Stomach (tissue), 9 donors: Measurements from ENCODE around the gene MAP7D2. TPM values are rescaled to one million over a fixed set of nuclear protein-coding genes. Genes with fewer than 3 reads are reported as not detected.
A peak's percentile ranks its signal among the peaks of the same experiment; 100 is the strongest.

ENCODE experiments used
- DNase-seq, 2 donors: peaks; one replicate each; pipeline versions ENCODE4 v3.0.0 to v3.0.0-alpha.2; 2013 to 2019
- H3K27ac ChIP-seq, 5 donors: fragments of 200-600 bp in 4 of 5; sonication (generic) in 4 of 5; one replicate each; pipeline ENCODE4 v1.5.1; 2013 to 2019; ENCODE audit warnings: mild to moderate bottlenecking in 1 of 5, moderate library complexity in 1 of 5
- H3K27me3 ChIP-seq, 3 donors: fragments of 200-600 bp; sonication (generic); one replicate each; pipeline ENCODE4 v1.5.1; 2017 to 2019; ENCODE audit warnings: mixed run types in 1 of 3
- H3K36me3 ChIP-seq, 4 donors: fragments of 200-600 bp; sonication (generic); 1 replicate in 3 of 4; 2 replicates in 1 of 4; pipeline ENCODE4 v1.5.1; 2016 to 2019
- H3K4me1 ChIP-seq, 4 donors: fragments of 200-600 bp; sonication (generic); one replicate each; pipeline ENCODE4 v1.5.1; 2016 to 2019
- H3K4me3 ChIP-seq, 4 donors: fragments of 200-600 bp; sonication (generic) in 3 of 4; one replicate each; pipeline ENCODE4 v1.5.1; 2016 to 2019; ENCODE audit warnings: mild to moderate bottlenecking in 1 of 4
- H3K9me3 ChIP-seq, 4 donors: fragments of 200-600 bp; sonication (generic); one replicate each; pipeline ENCODE4 v1.5.1; 2016 to 2019
- EP300 ChIP-seq: sonication (generic); formaldehyde crosslinking; IDR thresholded peaks from one replicate; pipeline ENCODE4 v1.6.1; 2017; ENCODE audit warnings: antibody characterized with exemption
- POLR2A ChIP-seq, 4 donors: fragments of 450-650 bp; IDR thresholded peaks; one replicate each; pipeline ENCODE4 v1.6.1; 2016; ENCODE audit warnings: antibody characterized with exemption in 4 of 4, control low read depth in 2 of 4, mild to moderate bottlenecking in 1 of 4, moderate library complexity in 1 of 4
- POLR2AphosphoS5 ChIP-seq, 3 donors: sonication (generic); formaldehyde crosslinking; IDR thresholded peaks; one replicate each; pipeline ENCODE4 v1.6.1; 2016; ENCODE audit warnings: antibody characterized with exemption in 3 of 3
- WGBS, 5 donors: extraction: QIAGEN DNeasy Blood & Tissue Kit in 3 of 5; methylation state at CpG; one replicate each; pipeline versions ENCODE4 v1.1.5 to v1.1.7; 2013 to 2018; 5-methylcytosine and 5-hydroxymethylcytosine counted together
- intact Hi-C: fragments of 100-400 bp; cut with DNase I; formaldehyde crosslinking; loops from one replicate; pipeline ENCODE4 v1.15.1; 2023; ENCODE audit warnings: low total_unique reads
- polyA plus RNA-seq, 3 donors: library from polyadenylated mRNA; stranded (reverse); fragments of 200-250 nt; gene quantifications; one replicate each; pipeline ENCODE4 v1.2.3, GENCODE V29; 2013
- total RNA-seq, 5 donors: library from RNA; depleted of rRNA; stranded (reverse); fragments of >200 nt; gene quantifications; one replicate each; pipeline versions ENCODE4 v1.1.0 to v1.2.3, GENCODE V29; 2014 to 2016
- TF ChIP-seq, protein P1 (sequence below), 7 experiments: fragments of 450-650 bp in 4 of 7; fragments of 200-600 bp in 3 of 7; sonication (generic) in 3 of 7; IDR thresholded peaks; one replicate each; pipeline ENCODE4 v1.5.1; 2016 to 2019; ENCODE audit warnings: antibody characterized with exemption in 7 of 7, control low read depth in 2 of 7, mild to moderate bottlenecking in 1 of 7
- donor health status: healthy with polysubstance abuse.
- donor health status: Bipolar disorder and iron deficiency.
- donor health status: healthy.

MAP7D2 gene
- total and polyA plus RNA-seq, 8 donors = 0.89 to 70.0 (median 16.6) TPM; not detected in 1

DNA sequence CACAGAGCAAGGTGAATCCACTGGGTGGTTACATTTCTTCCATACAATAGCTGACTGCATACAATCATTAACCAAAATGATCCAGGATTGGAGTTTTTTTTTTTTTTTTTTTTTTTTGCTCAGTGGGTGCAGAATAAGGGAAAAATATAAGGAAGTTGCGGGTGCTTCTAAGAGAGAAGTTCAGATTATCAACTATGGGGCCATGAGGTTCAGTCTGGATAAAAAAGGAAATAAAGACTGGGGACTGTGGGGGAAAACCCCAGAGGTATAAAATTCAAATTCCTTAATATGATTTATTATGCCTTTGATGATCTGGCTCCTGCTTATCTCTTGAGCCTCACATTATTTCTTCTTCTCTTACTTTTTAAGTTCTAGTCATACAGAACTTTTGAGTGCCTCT is 30.9 kb upstream of the MAP7D2 start:
- TF ChIP-seq EP300 (no peak), POLR2AphosphoS5 (IDR thresholded peaks at IDR 0.05) (no peak), POLR2A (IDR thresholded peaks at IDR 0.05) (no peak)
- TF ChIP-seq, protein P1, sequence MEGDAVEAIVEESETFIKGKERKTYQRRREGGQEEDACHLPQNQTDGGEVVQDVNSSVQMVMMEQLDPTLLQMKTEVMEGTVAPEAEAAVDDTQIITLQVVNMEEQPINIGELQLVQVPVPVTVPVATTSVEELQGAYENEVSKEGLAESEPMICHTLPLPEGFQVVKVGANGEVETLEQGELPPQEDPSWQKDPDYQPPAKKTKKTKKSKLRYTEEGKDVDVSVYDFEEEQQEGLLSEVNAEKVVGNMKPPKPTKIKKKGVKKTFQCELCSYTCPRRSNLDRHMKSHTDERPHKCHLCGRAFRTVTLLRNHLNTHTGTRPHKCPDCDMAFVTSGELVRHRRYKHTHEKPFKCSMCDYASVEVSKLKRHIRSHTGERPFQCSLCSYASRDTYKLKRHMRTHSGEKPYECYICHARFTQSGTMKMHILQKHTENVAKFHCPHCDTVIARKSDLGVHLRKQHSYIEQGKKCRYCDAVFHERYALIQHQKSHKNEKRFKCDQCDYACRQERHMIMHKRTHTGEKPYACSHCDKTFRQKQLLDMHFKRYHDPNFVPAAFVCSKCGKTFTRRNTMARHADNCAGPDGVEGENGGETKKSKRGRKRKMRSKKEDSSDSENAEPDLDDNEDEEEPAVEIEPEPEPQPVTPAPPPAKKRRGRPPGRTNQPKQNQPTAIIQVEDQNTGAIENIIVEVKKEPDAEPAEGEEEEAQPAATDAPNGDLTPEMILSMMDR (IDR thresholded peaks at IDR 0.05) = no peak
- intact Hi-C loops = no loop called here
- WGBS, 5 donors = 40 to 76% (median 63%) methylated on average over 1 of the region's 1 CpG
- Histone ChIP-seq H3K27ac (no peak overlapping the region), H3K4me3 (no peak overlapping the region), H3K9me3 (peaks cover 0 to 4% (median 0%) of the 10 kb centered on the region in 4 donors), H3K4me1 (peaks cover 0 to 3% (median 2%) of the 10 kb centered on the region in 4 donors), H3K27me3 (no peaks in the 10 kb centered on the region), H3K36me3 (peaks cover 0 to 14% (median 11%) of the 10 kb centered on the region in 4 donors)
- no peak for DNase-seq

DNA sequence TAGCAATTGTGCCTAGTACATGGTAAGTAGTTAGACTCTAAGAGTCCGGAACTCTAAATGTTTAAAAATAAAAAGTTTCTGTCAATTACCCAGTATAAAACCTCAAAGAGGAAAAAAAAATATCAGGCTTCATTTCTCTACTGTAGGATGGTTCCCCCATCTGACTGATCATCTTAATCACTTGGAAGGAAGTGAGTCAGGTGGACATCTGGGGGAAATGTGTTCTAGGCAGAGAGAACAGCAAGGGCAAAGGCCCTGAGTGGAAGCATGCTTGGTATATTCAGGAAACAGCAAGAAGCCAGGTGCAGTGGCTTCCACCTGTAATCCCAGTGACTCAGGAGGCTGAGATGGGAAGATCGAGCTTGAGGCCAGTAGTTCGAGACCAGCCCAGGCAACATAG is 27.8 kb upstream of the MAP7D2 start:
- TF ChIP-seq, protein P1 (IDR thresholded peaks at IDR 0.05) = no peak
- TF ChIP-seq POLR2AphosphoS5 (IDR thresholded peaks at IDR 0.05) = no peak
- no peak for TF ChIP-seq POLR2A (IDR thresholded peaks at IDR 0.05)
- TF ChIP-seq EP300 = no peak
- Histone ChIP-seq H3K9me3 (peaks cover 0 to 4% (median 0%) of the 10 kb centered on the region in 4 donors), H3K36me3 (no peaks in the 10 kb centered on the region), H3K4me3 (no peak overlapping the region), H3K27ac (no peak overlapping the region), H3K4me1 (peaks cover 2 to 24% (median 17%) of the 10 kb centered on the region in 4 donors), H3K27me3 (no peaks in the 10 kb centered on the region)
- WGBS, 5 donors = 75 to 93% (median 88%) methylated on average over 3 of the region's 3 CpGs
- intact Hi-C loops = no loop called here
- DNase-seq = peak in 1 of 2 donors; percentile 1

DNA sequence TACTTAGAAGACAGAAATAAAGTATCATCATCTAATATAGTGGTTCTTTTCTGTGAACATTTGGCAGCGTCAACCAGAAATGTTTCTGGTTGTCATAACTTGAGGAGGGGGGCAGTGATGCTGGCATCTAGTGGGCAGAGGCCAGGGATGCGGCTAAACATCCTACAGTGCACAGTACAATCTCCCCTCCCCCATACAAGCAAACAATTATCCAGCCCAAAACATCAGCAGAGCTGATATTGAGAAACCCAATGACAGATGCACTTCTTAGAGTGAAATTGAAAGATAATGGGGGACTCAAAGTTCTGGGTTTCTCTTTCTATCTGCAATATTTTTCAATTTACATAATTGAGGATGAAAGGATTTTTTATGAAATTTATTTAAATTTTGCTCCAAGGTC is 26.9 kb upstream of the MAP7D2 start:
- no peaks in the 10 kb centered on the region for H3K36me3 ChIP-seq
- H3K27ac ChIP-seq = peak overlapping the region in 2 of 5 donors; percentile 91 to 97
- intact Hi-C loops = no loop called here
- H3K9me3 ChIP-seq = no peaks in the 10 kb centered on the region
- TF ChIP-seq, protein P1 (IDR thresholded peaks at IDR 0.05) = no peak
- TF ChIP-seq EP300 = no peak
- TF ChIP-seq POLR2AphosphoS5 (IDR thresholded peaks at IDR 0.05) = no peak
- TF ChIP-seq POLR2A (IDR thresholded peaks at IDR 0.05) = no peak
- H3K4me1 ChIP-seq = peaks cover 5 to 31% (median 27%) of the 10 kb centered on the region in 4 donors
- no peaks in the 10 kb centered on the region for H3K27me3 ChIP-seq
- no peak overlapping the region for H3K4me3 ChIP-seq
- 46 to 76% (median 62%) methylated on average over 2 of the region's 2 CpGs for WGBS, 5 donors
- DNase-seq = peak in 1 of 2 donors; percentile 23

DNA sequence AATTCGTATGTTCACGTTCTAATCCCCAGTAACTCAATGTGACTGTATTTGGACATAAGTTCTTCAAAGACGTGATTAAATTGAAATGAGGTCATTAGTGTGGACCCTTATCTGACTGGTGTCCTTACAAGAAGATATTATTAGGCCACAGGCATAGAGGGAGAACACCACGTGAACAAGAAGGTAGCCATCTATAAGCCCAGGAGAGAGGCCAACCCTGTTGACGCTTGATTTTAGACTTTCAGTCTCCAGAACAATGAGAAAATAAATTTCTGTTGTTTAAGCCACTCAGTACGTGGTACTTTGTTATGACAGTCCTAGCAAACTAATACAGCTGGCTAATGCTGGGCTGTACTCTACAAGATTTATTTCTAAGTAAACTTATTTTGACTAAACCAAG is 26.4 kb upstream of the MAP7D2 start:
- Histone ChIP-seq H3K9me3 (no peaks in the 10 kb centered on the region), H3K4me1 (peaks cover 5 to 31% (median 29%) of the 10 kb centered on the region in 4 donors), H3K4me3 (no peak overlapping the region), H3K36me3 (peaks cover 2 to 4% (median 3%) of the 10 kb centered on the region in 4 donors), H3K27me3 (no peaks in the 10 kb centered on the region), H3K27ac (peak overlapping the region in 3 of 5 donors; percentile 77 to 97 (median 91))
- 56 to 65% (median 60%) methylated on average over 6 of the region's 6 CpGs for WGBS, 5 donors
- TF ChIP-seq EP300 = no peak
- TF ChIP-seq POLR2A (IDR thresholded peaks at IDR 0.05) = no peak
- no peak for TF ChIP-seq POLR2AphosphoS5 (IDR thresholded peaks at IDR 0.05)
- TF ChIP-seq, protein P1 (IDR thresholded peaks at IDR 0.05) = no peak
- intact Hi-C loops = no loop called here
- peak in 1 of 2 donors; percentile 13 for DNase-seq
